ENCODE results near the gene CDON. TPM values are rescaled to one million over a fixed set of nuclear protein-coding genes. Genes with fewer than 3 reads are reported as not detected.

CDON gene
- total and polyA plus RNA-seq, 2 donors (not counting 3 experiments of a cell fraction or from before 2014, with no cell fraction given) = 1.6 to 3.8 TPM

DNA sequence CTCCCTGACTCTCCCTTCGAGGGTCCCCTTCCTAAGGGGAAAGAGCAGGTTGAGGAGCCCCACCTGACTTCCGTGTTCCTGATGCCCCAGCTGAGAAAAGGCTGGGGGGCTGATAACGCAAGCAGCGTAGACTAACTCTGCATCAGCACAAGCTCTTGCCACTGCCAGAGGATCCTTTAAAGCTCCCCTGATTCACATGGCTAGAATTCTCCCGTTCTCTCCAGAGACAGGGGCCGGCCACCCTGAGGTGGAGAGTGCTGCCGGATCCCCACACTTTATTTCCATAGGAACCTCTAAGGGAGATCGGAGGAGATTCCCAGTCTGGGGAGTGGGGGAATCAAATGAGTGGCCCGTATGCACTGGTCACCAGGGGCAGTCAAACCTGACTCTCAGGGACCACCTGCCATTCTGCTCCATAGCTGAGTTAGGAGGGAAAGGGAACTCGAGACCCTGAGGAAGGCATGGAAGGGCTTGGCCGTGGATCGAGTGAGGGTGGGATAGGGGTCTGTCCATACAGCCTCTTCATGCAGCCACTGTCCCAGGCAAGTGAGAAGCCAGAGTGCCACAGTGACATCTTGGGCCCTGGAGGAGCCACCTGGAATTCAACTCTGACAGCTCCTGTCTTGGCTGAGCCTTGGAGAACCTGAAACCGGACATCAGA is 118.2 kb downstream of the CDON start:
- H3K4me1 ChIP-seq (ENCODE audit: control insufficient read depth, extremely low read depth, insufficient read depth, low read length) = no peaks in the 10 kb centered on the region
- no peaks in the 10 kb centered on the region for H4K20me1 ChIP-seq (replicated peaks; ENCODE audit: control insufficient read depth, extremely low read depth, insufficient read depth, low read length)
- H3K79me2 ChIP-seq (ENCODE audit: control insufficient read depth, insufficient read depth, low read length) = no peaks in the 10 kb centered on the region
- no peak overlapping the region for H3K9ac ChIP-seq (replicated peaks; ENCODE audit: extremely low read depth, insufficient read depth, low read length)
- H3K27me3 ChIP-seq (ENCODE audit: control insufficient read depth in 2 of 2, insufficient read depth in 2 of 2, low read length in 2 of 2) = no peaks in the 10 kb centered on the region
- intact Hi-C loops (cut with micrococcal nuclease) (loop anchor here (5.0 kb wide), 1 partner anchor 118 kb away; the partner anchor contains the start of gene CDON), dilution Hi-C loops (cut with MboI; ENCODE audit: extremely low pct_ligation_motif_present, low sequenced_read_pairs) (no loop called here)
- ChIA-PET POLR2A (no interaction called here), CTCF (interaction anchor here (1.6 to 10.5 kb wide), 2 partner anchors 117 to 248 kb away, joined by 5 to 147 read pairs; no protein-coding TSS in a partner anchor)
- FAIRE-seq (no peak), DNase-seq (ENCODE audit: low read depth, low spot score) (no peak)
- no peak overlapping the region for H3K4me2 ChIP-seq (ENCODE audit: insufficient read depth, low read length)
- H3K9me1 ChIP-seq (replicated peaks; ENCODE audit: control insufficient read depth, extremely low read depth, insufficient read depth, low read length) = no peaks in the 10 kb centered on the region
- TF ChIP-seq, protein P1, sequence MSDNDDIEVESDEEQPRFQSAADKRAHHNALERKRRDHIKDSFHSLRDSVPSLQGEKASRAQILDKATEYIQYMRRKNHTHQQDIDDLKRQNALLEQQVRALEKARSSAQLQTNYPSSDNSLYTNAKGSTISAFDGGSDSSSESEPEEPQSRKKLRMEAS (IDR thresholded peaks at IDR 0.05; ENCODE audit: insufficient read depth, insufficient read length) = no peak
- TF ChIP-seq POLR2AphosphoS5 (IDR thresholded peaks at IDR 0.05; ENCODE audit: insufficient read depth, low read depth, low read length) (no peak), POLR2A (IDR thresholded peaks at IDR 0.05; ENCODE audit: low read depth, low read length) (no peak), MYC (IDR thresholded peaks at IDR 0.05; ENCODE audit: low read depth, low read length) (no peak), FOS (IDR thresholded peaks at IDR 0.05; ENCODE audit: borderline replicate concordance, insufficient read depth, low read length) (no peak), EZH2 (IDR thresholded peaks at IDR 0.05; ENCODE audit: borderline replicate concordance, low read depth, low read length, severe bottlenecking) (no peak), JUN (IDR thresholded peaks at IDR 0.05; ENCODE audit: borderline replicate concordance, insufficient read depth, insufficient read length, low read depth) (no peak), GATA2 (IDR thresholded peaks at IDR 0.05; ENCODE audit: insufficient read depth, insufficient read length, low read depth, low read length) (no peak)
- TF ChIP-seq, protein P2, sequence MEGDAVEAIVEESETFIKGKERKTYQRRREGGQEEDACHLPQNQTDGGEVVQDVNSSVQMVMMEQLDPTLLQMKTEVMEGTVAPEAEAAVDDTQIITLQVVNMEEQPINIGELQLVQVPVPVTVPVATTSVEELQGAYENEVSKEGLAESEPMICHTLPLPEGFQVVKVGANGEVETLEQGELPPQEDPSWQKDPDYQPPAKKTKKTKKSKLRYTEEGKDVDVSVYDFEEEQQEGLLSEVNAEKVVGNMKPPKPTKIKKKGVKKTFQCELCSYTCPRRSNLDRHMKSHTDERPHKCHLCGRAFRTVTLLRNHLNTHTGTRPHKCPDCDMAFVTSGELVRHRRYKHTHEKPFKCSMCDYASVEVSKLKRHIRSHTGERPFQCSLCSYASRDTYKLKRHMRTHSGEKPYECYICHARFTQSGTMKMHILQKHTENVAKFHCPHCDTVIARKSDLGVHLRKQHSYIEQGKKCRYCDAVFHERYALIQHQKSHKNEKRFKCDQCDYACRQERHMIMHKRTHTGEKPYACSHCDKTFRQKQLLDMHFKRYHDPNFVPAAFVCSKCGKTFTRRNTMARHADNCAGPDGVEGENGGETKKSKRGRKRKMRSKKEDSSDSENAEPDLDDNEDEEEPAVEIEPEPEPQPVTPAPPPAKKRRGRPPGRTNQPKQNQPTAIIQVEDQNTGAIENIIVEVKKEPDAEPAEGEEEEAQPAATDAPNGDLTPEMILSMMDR (IDR thresholded peaks at IDR 0.05; ENCODE audit: extremely low read depth in 1 of 2, insufficient read depth in 1 of 2, low read depth in 1 of 2, low read length in 2 of 2) = no peak
- no peak overlapping the region for H3K4me3 ChIP-seq (replicated peaks in 1 of 3; ENCODE audit: insufficient read depth in 1 of 3, low read depth in 1 of 3, low read length in 3 of 3)
- H3K9me3 ChIP-seq (replicated peaks; ENCODE audit: control insufficient read depth, insufficient read depth, low read length) = no peaks in the 10 kb centered on the region
- no peak overlapping the region for H3K27ac ChIP-seq (ENCODE audit: insufficient read depth, low read depth, low read length)
- H2AFZ ChIP-seq (ENCODE audit: low read depth, low read length) = no peak overlapping the region
- no TSS peak for BruUV-seq (replicated peaks)
- H3K36me3 ChIP-seq (ENCODE audit: control insufficient read depth in 2 of 2, extremely low read depth in 1 of 2, insufficient read depth in 2 of 2, low read length in 2 of 2) = no peaks in the 10 kb centered on the region
